Upper lobe of left lung (tissue), 4 donors: Measurements from ENCODE around the gene OR56A4.

ENCODE experiments used
- CTCF ChIP-seq, 6 experiments: fragments of 450-650 bp in 4 of 6; fragments of 200-600 bp in 2 of 6; sonication (generic) in 2 of 6; IDR thresholded peaks; one replicate each; pipeline ENCODE4 v1.5.1; 2016 to 2019; ENCODE audit warnings: antibody characterized with exemption in 6 of 6
- EP300 ChIP-seq, 4 donors: sonication (generic); formaldehyde crosslinking; IDR thresholded peaks; one replicate each; pipeline ENCODE4 v1.5.1; 2017; ENCODE audit warnings: antibody characterized with exemption in 4 of 4, control low read depth in 2 of 4
- POLR2A ChIP-seq, 4 donors: fragments of 450-650 bp; IDR thresholded peaks; one replicate each; pipeline ENCODE4 v1.5.1; 2016 to 2017; ENCODE audit warnings: antibody characterized with exemption in 4 of 4, mild to moderate bottlenecking in 2 of 4
- POLR2AphosphoS5 ChIP-seq, 2 donors: sonication (generic); formaldehyde crosslinking; IDR thresholded peaks; one replicate each; pipeline ENCODE4 v1.5.1; 2017; ENCODE audit warnings: antibody characterized with exemption in 2 of 2

GRCh38 chr11:5955586-5955985 lies 51.2 kb downstream of the OR56A4 start:
- TF ChIP-seq POLR2A (IDR thresholded peaks at IDR 0.05) (no peak), CTCF (IDR thresholded peaks at IDR 0.05) (no peak), POLR2AphosphoS5 (IDR thresholded peaks at IDR 0.05) (no peak), EP300 (IDR thresholded peaks at IDR 0.05) (no peak)
